ENCODE measurements around the gene EGFL6. TPM values are rescaled to one million over a fixed set of nuclear protein-coding genes. Genes with fewer than 3 reads are reported as not detected.

EGFL6 gene
- total RNA-seq, 2 experiments from 2014 or later: not detected

GRCh38 chrX:13590207-13590606 is 20.8 kb downstream of the EGFL6 start:
- ChIA-PET POLR2A (no interaction called here), CTCF (ENCODE audit: unreplicated experiment) (no interaction called here)
- TF ChIP-seq CTCF (conservative IDR thresholded peaks at IDR 0.05; ENCODE audit: low read length) (no peak), EZH2phosphoT487 (IDR thresholded peaks at IDR 0.05; ENCODE audit: borderline replicate concordance, low read depth, low read length) (no peak)
- intact Hi-C loops (cut with micrococcal nuclease; ENCODE audit: unreplicated experiment): no loop called here
- no peaks in the 10 kb centered on the region for H4K20me1 ChIP-seq (ENCODE audit: insufficient read depth, low read length)
- BruUV-seq (replicated peaks): no TSS peak
- H3K79me2 ChIP-seq (ENCODE audit: insufficient read depth, low read depth, low read length): no peaks in the 10 kb centered on the region
- no peak for DNase-seq (ENCODE audit: low spot score)
- H3K27ac ChIP-seq (ENCODE audit: low read depth, low read length, poor library complexity, severe bottlenecking): no peak overlapping the region
- no peak overlapping the region for H3K4me2 ChIP-seq (ENCODE audit: low read length)
- no peak overlapping the region for H3K4me3 ChIP-seq (ENCODE audit: low read depth, low read length, poor library complexity, severe bottlenecking)
- H3K36me3 ChIP-seq (ENCODE audit: insufficient read depth, low read length): no peaks in the 10 kb centered on the region
- no peak overlapping the region for H2AFZ ChIP-seq (ENCODE audit: low read length)
- H3K9me3 ChIP-seq (ENCODE audit: low read length): no peaks in the 10 kb centered on the region
- H3K4me1 ChIP-seq (ENCODE audit: insufficient read depth, low read length, poor library complexity, severe bottlenecking): no peaks in the 10 kb centered on the region
- H3K9me2 ChIP-seq (ENCODE audit: insufficient read depth, low read length): no peaks in the 10 kb centered on the region

GRCh38 chrX:13590914-13591313 is 21.5 kb downstream of the EGFL6 start:
- TF ChIP-seq CTCF (conservative IDR thresholded peaks at IDR 0.05; ENCODE audit: low read length): no peak
- no peak for TF ChIP-seq EZH2phosphoT487 (IDR thresholded peaks at IDR 0.05; ENCODE audit: borderline replicate concordance, low read depth, low read length)

GRCh38 chrX:13597874-13598273 is 28.5 kb downstream of the EGFL6 start:
- no peaks in the 10 kb centered on the region for H3K79me2 ChIP-seq (ENCODE audit: insufficient read depth, low read depth, low read length)
- ChIA-PET CTCF (ENCODE audit: unreplicated experiment) (no interaction called here), POLR2A (no interaction called here)
- TF ChIP-seq CTCF (conservative IDR thresholded peaks at IDR 0.05; ENCODE audit: low read length): no peak
- no peak for TF ChIP-seq EZH2phosphoT487 (IDR thresholded peaks at IDR 0.05; ENCODE audit: borderline replicate concordance, low read depth, low read length)
- intact Hi-C loops (cut with micrococcal nuclease; ENCODE audit: unreplicated experiment): no loop called here
- H3K4me1 ChIP-seq (ENCODE audit: insufficient read depth, low read length, poor library complexity, severe bottlenecking): no peaks in the 10 kb centered on the region
- no peaks in the 10 kb centered on the region for H3K9me2 ChIP-seq (ENCODE audit: insufficient read depth, low read length)
- BruUV-seq (replicated peaks): no TSS peak
- no peak overlapping the region for H3K4me2 ChIP-seq (ENCODE audit: low read length)
- DNase-seq (ENCODE audit: low spot score): no peak
- no peak overlapping the region for H3K27ac ChIP-seq (ENCODE audit: low read depth, low read length, poor library complexity, severe bottlenecking)
- H3K9me3 ChIP-seq (ENCODE audit: low read length): no peaks in the 10 kb centered on the region
- H4K20me1 ChIP-seq (ENCODE audit: insufficient read depth, low read length): no peaks in the 10 kb centered on the region
- H2AFZ ChIP-seq (ENCODE audit: low read length): no peak overlapping the region
- no peak overlapping the region for H3K4me3 ChIP-seq (ENCODE audit: low read depth, low read length, poor library complexity, severe bottlenecking)
- H3K36me3 ChIP-seq (ENCODE audit: insufficient read depth, low read length): no peaks in the 10 kb centered on the region

More at GRCh38 chrX:13590914-13591313, 21.5 kb downstream of the EGFL6 start:
- Histone ChIP-seq H3K9me3 (ENCODE audit: low read length) (no peaks in the 10 kb centered on the region), H3K79me2 (ENCODE audit: insufficient read depth, low read depth, low read length) (no peaks in the 10 kb centered on the region), H3K4me2 (ENCODE audit: low read length) (no peak overlapping the region), H4K20me1 (ENCODE audit: insufficient read depth, low read length) (no peaks in the 10 kb centered on the region), H3K4me1 (ENCODE audit: insufficient read depth, low read length, poor library complexity, severe bottlenecking) (no peaks in the 10 kb centered on the region), H3K9me2 (ENCODE audit: insufficient read depth, low read length) (no peaks in the 10 kb centered on the region), H2AFZ (ENCODE audit: low read length) (no peak overlapping the region), H3K4me3 (ENCODE audit: low read depth, low read length, poor library complexity, severe bottlenecking) (no peak overlapping the region), H3K36me3 (ENCODE audit: insufficient read depth, low read length) (no peaks in the 10 kb centered on the region), H3K27ac (ENCODE audit: low read depth, low read length, poor library complexity, severe bottlenecking) (no peak overlapping the region)
- ChIA-PET CTCF (ENCODE audit: unreplicated experiment) (no interaction called here), POLR2A (no interaction called here)
- intact Hi-C loops (cut with micrococcal nuclease; ENCODE audit: unreplicated experiment): no loop called here
- DNase-seq (ENCODE audit: low spot score): no peak
- no TSS peak for BruUV-seq (replicated peaks)

All from OCI-LY7 (cell line).